ENCODE results near the gene GIT1. TPM values are rescaled to one million over a fixed set of nuclear protein-coding genes. Genes with fewer than 3 reads are reported as not detected.
A peak's percentile ranks its signal among the peaks of the same experiment; 100 is the strongest.
"Not testable (repeated sequence)": the region's sequence is repeated elsewhere in the genome, so short reads cannot be mapped to it uniquely, and the experiment has no call there.

The GIT1 gene
- total and polyA plus RNA-seq, 8 donors = 17.7 to 67.2 (median 28.7) TPM

DNA sequence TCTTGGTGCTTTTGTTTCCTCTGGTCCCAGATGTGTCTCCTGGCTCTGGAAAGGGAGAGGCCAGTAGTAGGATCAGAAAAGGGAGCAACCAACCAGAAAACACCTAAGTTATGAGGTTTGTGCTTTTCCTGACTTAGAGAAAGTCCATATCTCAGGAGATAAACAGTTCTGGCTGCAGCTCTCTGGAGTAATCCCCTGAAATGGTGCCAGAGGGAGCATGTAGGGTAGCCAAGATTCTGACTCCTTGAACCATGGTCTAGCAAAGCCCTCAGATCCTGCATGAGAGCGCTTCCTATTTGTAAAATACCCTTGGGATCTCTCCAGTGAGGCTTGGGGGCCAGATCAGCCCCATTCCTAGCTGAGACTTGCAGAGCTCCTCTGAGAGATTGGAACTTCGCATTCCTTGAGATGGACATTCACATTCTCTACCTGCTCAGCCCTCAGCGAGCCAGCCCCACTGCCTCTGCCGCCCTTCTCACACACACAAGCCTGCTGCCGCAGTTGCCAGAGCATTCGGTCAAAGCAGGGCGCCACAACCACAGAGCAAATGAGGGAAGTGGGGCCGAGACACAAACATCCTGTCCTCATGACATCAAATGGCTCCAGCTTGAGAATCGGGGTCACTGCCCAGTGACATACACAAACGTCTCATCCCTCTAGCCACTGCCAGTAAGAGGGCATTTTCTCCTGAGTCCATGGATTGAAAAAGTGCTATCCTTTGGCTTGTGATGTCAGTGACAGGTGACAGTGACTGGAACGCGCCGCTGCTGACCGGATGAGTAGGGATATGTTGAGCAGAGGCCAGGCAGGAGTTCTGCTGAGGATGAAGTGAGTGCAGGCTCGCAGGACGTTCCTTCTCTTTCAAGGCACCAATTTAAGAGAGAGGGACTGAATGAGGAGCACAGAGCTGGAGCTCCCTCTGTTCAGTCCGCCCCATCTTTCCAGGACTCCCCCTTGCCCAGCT is 27.6 kb downstream of the GIT1 start:
- Histone ChIP-seq H3K4me3 (no peak overlapping the region), H3K27ac (peak overlapping the region in 3 of 5 donors; percentile 47 to 57 (median 54)), H3K4me1 (peaks cover 19 to 66% (median 44%) of the 10 kb centered on the region in 4 donors), H3K9me3 (no peaks in the 10 kb centered on the region), H3K27me3 (no peaks in the 10 kb centered on the region), H3K36me3 (peaks cover 0 to 19% (median 14%) of the 10 kb centered on the region in 4 donors)
- intact Hi-C loops (cut with DNase I; ENCODE audit: low total_unique reads) = no loop called here
- no peak for TF ChIP-seq EP300 (IDR thresholded peaks at IDR 0.05)
- TF ChIP-seq POLR2A (IDR thresholded peaks at IDR 0.05) = no peak
- TF ChIP-seq, protein P1, sequence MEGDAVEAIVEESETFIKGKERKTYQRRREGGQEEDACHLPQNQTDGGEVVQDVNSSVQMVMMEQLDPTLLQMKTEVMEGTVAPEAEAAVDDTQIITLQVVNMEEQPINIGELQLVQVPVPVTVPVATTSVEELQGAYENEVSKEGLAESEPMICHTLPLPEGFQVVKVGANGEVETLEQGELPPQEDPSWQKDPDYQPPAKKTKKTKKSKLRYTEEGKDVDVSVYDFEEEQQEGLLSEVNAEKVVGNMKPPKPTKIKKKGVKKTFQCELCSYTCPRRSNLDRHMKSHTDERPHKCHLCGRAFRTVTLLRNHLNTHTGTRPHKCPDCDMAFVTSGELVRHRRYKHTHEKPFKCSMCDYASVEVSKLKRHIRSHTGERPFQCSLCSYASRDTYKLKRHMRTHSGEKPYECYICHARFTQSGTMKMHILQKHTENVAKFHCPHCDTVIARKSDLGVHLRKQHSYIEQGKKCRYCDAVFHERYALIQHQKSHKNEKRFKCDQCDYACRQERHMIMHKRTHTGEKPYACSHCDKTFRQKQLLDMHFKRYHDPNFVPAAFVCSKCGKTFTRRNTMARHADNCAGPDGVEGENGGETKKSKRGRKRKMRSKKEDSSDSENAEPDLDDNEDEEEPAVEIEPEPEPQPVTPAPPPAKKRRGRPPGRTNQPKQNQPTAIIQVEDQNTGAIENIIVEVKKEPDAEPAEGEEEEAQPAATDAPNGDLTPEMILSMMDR (IDR thresholded peaks at IDR 0.05) = no peak
- no peak for TF ChIP-seq POLR2AphosphoS5 (IDR thresholded peaks at IDR 0.05)
- DNase-seq = peak in 1 of 2 donors; percentile 54
- WGBS, 5 donors = 69 to 75% (median 73%) methylated on average over 13 to 17 of the region's 17 CpGs

DNA sequence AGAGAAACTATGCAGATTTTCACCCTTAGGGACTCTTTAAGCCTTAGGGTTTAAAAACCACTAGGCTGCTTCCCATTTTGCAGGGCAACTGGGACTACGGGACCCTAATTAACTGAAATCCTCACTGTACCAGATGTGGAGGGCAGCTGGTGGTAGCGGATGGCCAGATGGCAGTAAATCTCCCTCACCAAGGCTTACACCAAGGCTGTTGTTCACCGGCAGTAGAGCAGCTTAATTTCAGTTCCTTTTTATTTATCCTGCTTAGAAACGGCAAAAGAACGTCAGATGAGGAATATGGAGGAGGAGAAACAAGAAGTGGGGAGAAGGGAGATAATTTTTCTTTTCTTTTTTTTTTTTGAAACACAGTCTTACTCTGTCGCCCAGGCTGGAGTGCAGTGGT is 29.1 kb downstream of the GIT1 start:
- Histone ChIP-seq H3K9me3 (no peaks in the 10 kb centered on the region), H3K4me1 (peaks cover 8 to 64% (median 38%) of the 10 kb centered on the region in 4 donors), H3K27me3 (no peaks in the 10 kb centered on the region), H3K27ac (peak overlapping the region in 2 of 5 donors; percentile 20 to 49), H3K4me3 (no peak overlapping the region), H3K36me3 (peaks cover 0 to 19% (median 14%) of the 10 kb centered on the region in 4 donors)
- 78 to 93% (median 87%) methylated on average over 6 of the region's 6 CpGs for WGBS, 5 donors
- intact Hi-C loops (cut with DNase I; ENCODE audit: low total_unique reads) = no loop called here
- no peak for TF ChIP-seq POLR2A (IDR thresholded peaks at IDR 0.05)
- TF ChIP-seq, protein P1 (IDR thresholded peaks at IDR 0.05) = no peak
- no peak for TF ChIP-seq POLR2AphosphoS5 (IDR thresholded peaks at IDR 0.05)
- TF ChIP-seq EP300 (IDR thresholded peaks at IDR 0.05) = no peak
- peak in 1 of 2 donors; percentile 28 for DNase-seq

DNA sequence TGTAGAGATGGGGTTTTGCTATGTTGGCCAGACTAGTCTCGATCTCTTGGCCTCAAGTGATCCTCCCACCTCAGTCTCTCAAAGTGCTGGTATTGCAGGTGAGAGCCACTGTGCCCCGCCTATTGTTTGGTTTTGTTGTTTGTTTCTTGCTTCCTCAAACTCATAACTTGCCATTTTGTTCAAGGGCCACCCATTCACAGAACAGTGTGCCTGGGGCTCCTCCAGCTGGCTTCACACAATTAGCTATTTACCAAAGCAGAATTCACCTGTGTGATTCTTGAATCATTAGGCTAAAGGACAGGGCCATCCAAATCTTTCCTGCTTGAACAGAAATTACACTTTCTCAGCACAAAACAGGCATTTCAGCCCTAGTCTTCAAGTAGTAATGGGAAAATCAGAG is 29.8 kb downstream of the GIT1 start:
- Histone ChIP-seq H3K36me3 (peaks cover 0 to 19% (median 14%) of the 10 kb centered on the region in 4 donors), H3K27me3 (no peaks in the 10 kb centered on the region), H3K4me3 (no peak overlapping the region), H3K9me3 (no peaks in the 10 kb centered on the region), H3K4me1 (peaks cover 2 to 57% (median 31%) of the 10 kb centered on the region in 4 donors), H3K27ac (peak overlapping the region in 1 of 5 donors; percentile 49)
- 83 to 95% (median 89%) methylated on average over 2 of the region's 2 CpGs for WGBS, 5 donors
- DNase-seq = no peak
- TF ChIP-seq EP300 (IDR thresholded peaks at IDR 0.05) (no peak), POLR2A (IDR thresholded peaks at IDR 0.05) (no peak), POLR2AphosphoS5 (IDR thresholded peaks at IDR 0.05) (no peak)
- TF ChIP-seq, protein P1 (IDR thresholded peaks at IDR 0.05) = no peak
- intact Hi-C loops (cut with DNase I; ENCODE audit: low total_unique reads) = no loop called here

DNA sequence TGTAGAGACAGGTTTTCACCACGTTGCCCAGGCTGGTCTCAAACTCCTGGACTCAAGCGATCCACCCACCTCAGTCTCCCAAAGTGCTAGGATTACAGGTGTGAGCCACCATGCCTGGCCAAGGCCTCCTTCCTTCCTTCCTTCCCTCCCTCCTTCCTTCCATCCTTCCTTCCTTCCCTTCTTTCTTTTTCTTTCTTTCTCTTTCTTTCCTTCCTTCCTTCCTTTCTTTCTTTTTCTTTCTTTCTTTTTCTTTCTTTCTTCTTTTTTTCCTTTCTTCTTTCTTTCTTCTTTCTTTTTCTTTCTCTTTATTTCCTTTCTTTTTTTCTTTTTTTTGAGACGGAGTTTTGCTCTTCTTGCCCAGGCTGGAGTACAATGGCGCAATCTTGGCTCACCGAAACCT is 31.3 kb downstream of the GIT1 start:
- DNase-seq; H3K4me3 ChIP-seq; intact Hi-C loops (cut with DNase I; ENCODE audit: low total_unique reads); H3K27ac ChIP-seq; H3K9me3 ChIP-seq; H3K27me3 ChIP-seq: not testable (repeated sequence)
- H3K4me1 ChIP-seq = peaks cover 0 to 50% (median 24%) of the 10 kb centered on the region in 4 donors
- H3K36me3 ChIP-seq = peaks cover 0 to 19% (median 14%) of the 10 kb centered on the region in 4 donors
- WGBS, 5 donors = 93 to 99% (median 98%) methylated on average over 5 of the region's 5 CpGs

Data from stomach (tissue), 9 donors.